Esophagus squamous epithelium (tissue), 5 donors: Measurements from ENCODE around the gene ZNF776. TPM values are rescaled to one million over a fixed set of nuclear protein-coding genes. Genes with fewer than 3 reads are reported as not detected.
A peak's percentile ranks its signal among the peaks of the same experiment; 100 is the strongest.

Experiments
- DNase-seq: peaks from one replicate; lab custom pipeline; 2025; lab: John Stamatoyannopoulos, UW
- H3K27ac ChIP-seq, 4 donors: fragments of 200-600 bp; sonication (generic); one replicate each; pipeline ENCODE4 v1.5.1; 2016 to 2019; ENCODE audit warnings: mild to moderate bottlenecking in 1 of 4
- H3K27me3 ChIP-seq, 4 donors: fragments of 200-600 bp; sonication (generic); 1 replicate in 3 of 4; 2 replicates in 1 of 4; pipeline versions ENCODE4 v1.5.1 to v1.6.0; 2017 to 2021; ENCODE audit warnings: antibody characterized with exemption in 1 of 4
- H3K36me3 ChIP-seq, 3 donors: fragments of 200-600 bp; sonication (generic); one replicate each; pipeline ENCODE4 v1.5.1; 2016 to 2019
- H3K4me1 ChIP-seq, 3 donors: fragments of 200-600 bp; sonication (generic); one replicate each; pipeline ENCODE4 v1.5.1; 2017 to 2019
- H3K4me3 ChIP-seq, 4 donors: fragments of 200-600 bp; sonication (generic); 1 replicate in 3 of 4; 2 replicates in 1 of 4; pipeline ENCODE4 v1.5.1; 2016 to 2019; ENCODE audit warnings: mild to moderate bottlenecking in 2 of 4, moderate library complexity in 1 of 4
- H3K9me3 ChIP-seq, 3 donors: fragments of 200-600 bp; sonication (generic); one replicate each; pipeline ENCODE4 v1.5.1; 2016 to 2019
- CTCF ChIP-seq, 6 experiments: fragments of 450-650 bp in 4 of 6; fragments of 200-600 bp in 2 of 6; sonication (generic) in 2 of 6; IDR thresholded peaks; one replicate each; pipeline ENCODE4 v1.5.1; 2016 to 2019; ENCODE audit warnings: antibody characterized with exemption in 6 of 6, mild to moderate bottlenecking in 4 of 6, moderate library complexity in 4 of 6
- POLR2A ChIP-seq, 4 donors: fragments of 450-650 bp; IDR thresholded peaks; one replicate each; pipeline ENCODE4 v1.6.1; 2017; ENCODE audit warnings: antibody characterized with exemption in 4 of 4, mild to moderate bottlenecking in 4 of 4, moderate library complexity in 3 of 4
- WGBS, 2 donors: methylation state at CpG; one replicate each; pipeline ENCODE4 v1.1.5; 2018; 5-methylcytosine and 5-hydroxymethylcytosine counted together
- intact Hi-C: fragments of 100-400 bp; cut with DNase I; formaldehyde crosslinking; loops from one replicate; pipeline ENCODE4 v1.15.0; 2022
- total RNA-seq, 4 donors: library from RNA; depleted of rRNA; stranded (reverse); fragments of >200 nt; gene quantifications; one replicate each; pipeline ENCODE4 v1.1.0, GENCODE V29; 2016
- donor health status: DM: yes; HTN: yes; CAD: no.

The ZNF776 gene
- total RNA-seq, 4 donors from 2014 or later: 7.9 to 11.6 (median 8.7) TPM

- Histone ChIP-seq H3K4me1 (no peaks in the 10 kb centered on the region), H3K4me3 (no peak overlapping the region), H3K27ac (no peak overlapping the region), H3K27me3 (no peaks in the 10 kb centered on the region), H3K36me3 (peaks cover 39 to 100% (median 50%) of the 10 kb centered on the region in 3 donors), H3K9me3 (peaks cover 12 to 100% (median 85%) of the 10 kb centered on the region in 3 donors)
- DNase-seq: no peak
- WGBS, 2 donors: 96 to 97% methylated on average over 4 of the region's 4 CpGs
- intact Hi-C loops: no loop called here
- TF ChIP-seq POLR2A (IDR thresholded peaks at IDR 0.05): no peak
- no peak for TF ChIP-seq CTCF (IDR thresholded peaks at IDR 0.05)
These were observed 8.4 kb downstream of the ZNF776 start for GRCh38 chr19:57755031-57755430.

DNA sequence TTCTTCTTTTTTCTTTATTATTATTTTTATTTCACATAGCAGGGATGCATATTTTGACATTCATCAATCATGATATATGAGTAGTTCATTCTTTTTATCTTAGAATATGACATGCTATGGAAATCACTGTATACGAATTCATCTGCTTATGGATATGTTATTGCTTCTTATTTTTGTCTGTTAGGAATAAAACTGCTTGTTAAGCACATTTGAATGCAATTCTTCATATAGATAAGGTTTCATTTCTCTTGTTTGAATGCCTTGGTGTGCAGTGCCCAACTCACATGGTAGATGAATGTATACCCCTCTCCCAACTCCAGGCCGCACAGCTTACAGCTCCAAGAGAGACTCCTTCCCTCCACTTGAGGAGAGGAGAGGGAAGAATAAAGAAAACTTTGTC is 11.3 kb downstream of the ZNF776 start:
- H3K36me3 ChIP-seq: peaks cover 16 to 100% (median 28%) of the 10 kb centered on the region in 3 donors
- TF ChIP-seq POLR2A (IDR thresholded peaks at IDR 0.05) (no peak), CTCF (IDR thresholded peaks at IDR 0.05) (no peak)
- whole genome bisulfite sequencing, 2 donors: 92 to 98% methylated on average over 2 of the region's 2 CpGs
- intact Hi-C loops: no loop called here
- H3K27me3 ChIP-seq: no peaks in the 10 kb centered on the region
- H3K4me1 ChIP-seq: no peaks in the 10 kb centered on the region
- H3K4me3 ChIP-seq: no peak overlapping the region
- no peak for DNase-seq
- H3K9me3 ChIP-seq: peaks cover 12 to 99% (median 78%) of the 10 kb centered on the region in 3 donors
- no peak overlapping the region for H3K27ac ChIP-seq

DNA sequence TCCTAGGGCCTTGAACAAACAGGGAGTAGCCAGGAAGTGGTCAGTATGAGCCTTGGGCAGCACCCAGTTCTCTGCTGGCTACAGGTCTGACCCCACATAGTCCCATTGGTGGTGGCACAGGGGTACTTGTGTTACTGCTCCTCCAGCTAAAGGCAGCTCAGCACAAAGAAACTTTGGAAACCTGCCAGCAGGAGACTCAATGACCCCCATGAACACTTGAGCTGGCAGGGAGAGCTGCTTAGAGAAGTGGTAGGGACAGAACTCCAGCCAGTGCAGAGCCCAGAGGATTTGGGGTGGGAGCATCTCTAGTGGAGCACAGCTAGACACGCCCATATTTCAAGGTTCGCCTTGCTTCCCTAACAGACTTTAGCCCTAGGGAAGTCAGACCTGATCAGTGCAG is 12.5 kb downstream of the ZNF776 start:
- Histone ChIP-seq H3K4me3 (no peak overlapping the region), H3K36me3 (peaks cover 5 to 100% (median 18%) of the 10 kb centered on the region in 3 donors), H3K27me3 (no peaks in the 10 kb centered on the region), H3K4me1 (no peaks in the 10 kb centered on the region), H3K27ac (no peak overlapping the region), H3K9me3 (peaks cover 10 to 91% (median 66%) of the 10 kb centered on the region in 3 donors)
- no CpG with 5 or more reads among the region's 2 CpGs for WGBS, 2 donors
- TF ChIP-seq POLR2A (IDR thresholded peaks at IDR 0.05) (no peak), CTCF (IDR thresholded peaks at IDR 0.05) (no peak)
- intact Hi-C loops: no loop called here
- DNase-seq: no peak

GRCh38 chr19:57769345-57770131 is 22.9 kb downstream of the ZNF776 start, which contains the start of gene ZNF586:
Gene ZNF586 (plus strand): TSS chr19:57769676. CDS start chr19:57769843, 167 bp downstream.
- peaks cover 0 to 49% (median 0%) of the 10 kb centered on the region in 3 donors for H3K36me3 ChIP-seq
- H3K4me1 ChIP-seq: peaks cover 5 to 35% (median 13%) of the 10 kb centered on the region in 3 donors
- H3K27ac ChIP-seq: peak within 1 kb of the TSS; percentile 90 to 94 (median 92)
- intact Hi-C loops: no loop called here
- peak; percentile 73 for DNase-seq
- WGBS, 2 donors: 16 to 17% methylated on average over 7 to 10 of the region's 61 CpGs
- no peaks in the 10 kb centered on the region for H3K27me3 ChIP-seq
- peak within 1 kb of the TSS; percentile 85 to 90 (median 88) for H3K4me3 ChIP-seq
- TF ChIP-seq CTCF (IDR thresholded peaks at IDR 0.05): no peak
- peak in 1 of 4 donors; percentile 60 for TF ChIP-seq POLR2A (IDR thresholded peaks at IDR 0.05)
- H3K9me3 ChIP-seq: peaks cover 0 to 44% (median 13%) of the 10 kb centered on the region in 3 donors

DNA sequence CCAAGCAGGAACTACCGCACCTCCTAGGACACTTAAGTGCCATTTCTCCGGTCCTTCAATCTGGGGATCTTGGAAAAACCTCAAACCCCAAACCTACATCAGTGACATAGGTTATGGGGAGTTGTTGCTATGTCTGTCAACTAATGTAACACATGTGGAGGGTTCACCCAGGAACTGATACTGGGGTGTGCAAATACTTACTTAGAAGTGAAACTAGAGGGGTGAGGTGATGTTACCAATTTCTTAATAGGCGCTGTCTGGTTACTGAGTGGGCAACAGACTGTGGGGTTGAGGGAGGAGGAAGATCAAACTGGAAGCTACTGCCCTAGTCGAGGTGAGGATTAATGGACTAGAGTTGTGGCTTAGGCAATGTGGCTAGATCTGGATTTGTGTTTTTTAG is 24.8 kb downstream of the ZNF776 start:
- intact Hi-C loops: no loop called here
- 82 to 91% methylated on average over 4 of the region's 4 CpGs for WGBS, 2 donors

More for the DNA sequence above, 24.8 kb downstream of the ZNF776 start:
- DNase-seq: no peak
- no peaks in the 10 kb centered on the region for H3K27me3 ChIP-seq
- peaks cover 0 to 60% (median 10%) of the 10 kb centered on the region in 3 donors for H3K36me3 ChIP-seq
- TF ChIP-seq POLR2A (IDR thresholded peaks at IDR 0.05): no peak
- H3K4me3 ChIP-seq: no peak overlapping the region
- peaks cover 0 to 57% (median 26%) of the 10 kb centered on the region in 3 donors for H3K9me3 ChIP-seq
- H3K27ac ChIP-seq: no peak overlapping the region
- peaks cover 5 to 35% (median 13%) of the 10 kb centered on the region in 3 donors for H3K4me1 ChIP-seq
